ENCODE measurements around the gene LGALS7B. TPM values are rescaled to one million over a fixed set of nuclear protein-coding genes. Genes with fewer than 3 reads are reported as not detected.
"Not testable (repeated sequence)": the region's sequence is repeated elsewhere in the genome, so short reads cannot be mapped to it uniquely, and the experiment has no call there.

LGALS7B gene
- total RNA-seq, 1 donor from 2014 or later, result not detected

DNA sequence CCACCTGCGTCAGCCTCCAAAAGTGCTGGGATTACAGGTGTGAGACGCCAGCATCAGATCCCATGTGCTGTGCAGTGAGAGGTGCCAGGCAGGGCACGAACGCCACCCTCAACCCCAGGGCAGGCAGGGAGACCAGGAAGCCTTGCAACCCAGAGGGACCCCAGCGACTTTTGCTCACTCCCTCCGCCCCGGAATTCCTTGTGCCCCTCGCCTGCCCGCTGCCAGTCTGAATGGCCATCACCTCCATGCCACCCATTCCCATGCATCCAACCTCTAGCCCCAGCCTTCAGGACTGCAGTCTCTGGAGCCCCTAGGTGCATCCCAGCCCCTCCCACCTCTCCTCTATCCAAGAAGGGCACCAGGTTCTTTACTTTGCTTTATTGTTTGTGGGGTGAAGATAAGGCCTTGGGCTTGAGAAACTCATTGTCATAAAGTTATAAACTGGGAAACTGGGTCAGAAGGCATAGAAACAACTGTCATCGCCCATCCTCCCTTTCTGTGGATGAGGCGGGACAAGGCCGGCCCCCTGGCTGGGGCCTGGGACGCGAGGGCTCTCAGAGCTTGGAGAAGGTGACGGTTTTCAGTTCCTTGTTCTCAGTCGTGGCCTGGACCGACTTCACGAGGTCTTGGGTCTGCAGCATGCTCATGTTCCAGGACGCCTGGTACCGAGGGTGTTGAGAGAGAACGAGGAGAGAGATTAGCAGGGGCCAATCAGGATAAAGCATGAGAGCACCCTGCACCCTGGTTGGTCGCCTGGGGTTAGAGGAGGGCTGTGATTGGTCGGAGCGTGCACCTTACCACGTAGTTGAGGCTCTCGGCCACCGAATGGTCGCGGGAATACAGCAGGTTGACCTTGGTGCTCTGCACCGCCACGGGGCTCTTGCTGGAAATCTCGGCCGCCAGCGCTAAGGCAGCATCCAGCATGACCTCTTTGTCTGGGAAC, 26.3 kb downstream of the LGALS7B start:
- peaks cover 24% of the 10 kb centered on the region for H3K36me3 Mint-ChIP-seq
- no peak for TF ChIP-seq CTCF (IDR thresholded peaks at IDR 0.05; ENCODE audit: unreplicated experiment)

DNA sequence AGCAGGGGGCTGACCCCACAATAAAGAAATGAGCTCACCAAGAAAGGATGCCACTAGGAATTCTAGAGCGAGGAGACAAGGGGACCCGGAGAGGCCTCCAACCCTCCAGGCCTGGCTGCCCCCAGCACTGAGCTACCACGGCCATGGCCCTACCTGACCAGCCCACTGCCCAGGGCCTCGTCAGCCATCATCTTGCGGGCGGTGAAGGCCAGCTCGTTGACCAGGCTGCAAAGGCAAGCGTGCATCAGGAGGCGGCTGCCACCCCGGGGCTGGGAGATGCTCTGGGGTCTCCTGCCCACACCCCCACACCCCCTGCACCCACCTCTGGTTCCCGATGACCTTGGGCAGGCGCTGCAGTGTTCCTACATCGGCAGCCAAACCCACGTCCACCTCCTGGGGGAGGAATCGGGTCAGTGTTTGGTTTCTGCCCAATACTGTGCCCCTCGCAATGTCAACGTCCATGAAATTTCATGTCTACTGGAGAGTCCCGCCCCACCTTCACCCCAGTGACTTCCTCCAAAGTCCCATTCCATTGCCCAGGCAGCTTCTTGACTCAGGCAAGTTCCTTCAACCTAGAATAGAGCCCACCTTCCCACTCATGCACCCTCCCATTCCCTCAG, 27.2 kb downstream of the LGALS7B start:
- Mint-ChIP-seq H3K36me3 (peaks cover 31% of the 10 kb centered on the region), H3K27me3 (ENCODE audit: low read depth) (no peaks in the 10 kb centered on the region), H3K4me3 (no peak overlapping the region), H3K9me3 (no peaks in the 10 kb centered on the region), H3K27ac (no peak overlapping the region), H3K4me1 (peaks cover 6% of the 10 kb centered on the region)
- DNase-seq (ENCODE audit: low spot score in 2 of 2, unreplicated experiment in 2 of 2), result no peak
- TF ChIP-seq CTCF (IDR thresholded peaks at IDR 0.05; ENCODE audit: unreplicated experiment), result no peak

More for the DNA sequence above, 26.3 kb downstream of the LGALS7B start:
- Mint-ChIP-seq H3K9me3 (no peaks in the 10 kb centered on the region), H3K27me3 (ENCODE audit: low read depth) (no peaks in the 10 kb centered on the region), H3K27ac (no peak overlapping the region), H3K4me3 (no peak overlapping the region), H3K4me1 (peaks cover 6% of the 10 kb centered on the region)
- no peak for DNase-seq (ENCODE audit: low spot score in 2 of 2, unreplicated experiment in 2 of 2)

GRCh38 chr19:38817081-38817480, 28.1 kb downstream of the LGALS7B start:
- H3K27me3 Mint-ChIP-seq (ENCODE audit: low read depth), result no peaks in the 10 kb centered on the region
- no peaks in the 10 kb centered on the region for H3K9me3 Mint-ChIP-seq
- no peak for TF ChIP-seq CTCF (IDR thresholded peaks at IDR 0.05; ENCODE audit: unreplicated experiment)
- DNase-seq (ENCODE audit: low spot score in 2 of 2, unreplicated experiment in 2 of 2), result no peak
- H3K4me3 Mint-ChIP-seq, result no peak overlapping the region
- no peak overlapping the region for H3K27ac Mint-ChIP-seq
- H3K36me3 Mint-ChIP-seq, result peaks cover 35% of the 10 kb centered on the region
- peaks cover 6% of the 10 kb centered on the region for H3K4me1 Mint-ChIP-seq

DNA sequence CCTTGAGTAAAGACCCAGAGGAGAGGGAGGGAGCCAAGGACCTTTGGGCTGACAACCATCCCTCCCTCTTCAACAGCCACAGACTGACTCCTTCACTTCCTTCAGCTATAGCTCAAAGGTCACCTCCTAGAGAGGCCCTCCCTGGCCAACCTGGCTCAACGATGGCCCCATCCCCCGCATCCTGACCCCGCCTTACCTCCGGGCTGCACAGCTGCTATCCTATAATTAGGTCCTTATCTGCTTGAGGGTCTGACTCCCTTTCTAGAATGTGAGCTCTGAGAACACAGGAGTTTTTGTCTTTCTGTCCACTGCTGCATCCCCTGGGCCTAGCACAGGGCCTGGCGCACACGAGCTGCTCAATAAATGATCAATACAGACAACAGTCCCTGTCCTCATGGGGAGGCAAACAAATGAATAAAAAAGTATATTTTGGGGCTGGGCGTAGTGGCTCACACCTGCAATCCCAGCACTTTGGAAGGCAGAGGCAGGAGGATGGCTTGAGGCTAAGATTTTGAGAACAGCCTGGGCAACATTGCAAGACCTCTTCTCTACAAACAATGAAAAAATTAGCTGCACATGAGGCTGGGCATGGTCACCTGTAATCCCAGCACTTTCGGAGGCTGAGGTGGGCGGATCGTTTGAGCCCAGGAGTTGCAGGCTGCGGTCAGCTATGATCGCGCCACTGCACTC, 30.4 kb downstream of the LGALS7B start:
- Mint-ChIP-seq H3K4me3 (no peak overlapping the region), H3K27me3 (ENCODE audit: low read depth) (no peaks in the 10 kb centered on the region), H3K9me3 (no peaks in the 10 kb centered on the region), H3K36me3 (peaks cover 51% of the 10 kb centered on the region), H3K27ac (peak overlapping the region; percentile 30), H3K4me1 (peaks cover 14% of the 10 kb centered on the region)
- TF ChIP-seq CTCF (IDR thresholded peaks at IDR 0.05; ENCODE audit: unreplicated experiment), result no peak
- DNase-seq (ENCODE audit: low spot score in 2 of 2, unreplicated experiment in 2 of 2), result no peak

DNA sequence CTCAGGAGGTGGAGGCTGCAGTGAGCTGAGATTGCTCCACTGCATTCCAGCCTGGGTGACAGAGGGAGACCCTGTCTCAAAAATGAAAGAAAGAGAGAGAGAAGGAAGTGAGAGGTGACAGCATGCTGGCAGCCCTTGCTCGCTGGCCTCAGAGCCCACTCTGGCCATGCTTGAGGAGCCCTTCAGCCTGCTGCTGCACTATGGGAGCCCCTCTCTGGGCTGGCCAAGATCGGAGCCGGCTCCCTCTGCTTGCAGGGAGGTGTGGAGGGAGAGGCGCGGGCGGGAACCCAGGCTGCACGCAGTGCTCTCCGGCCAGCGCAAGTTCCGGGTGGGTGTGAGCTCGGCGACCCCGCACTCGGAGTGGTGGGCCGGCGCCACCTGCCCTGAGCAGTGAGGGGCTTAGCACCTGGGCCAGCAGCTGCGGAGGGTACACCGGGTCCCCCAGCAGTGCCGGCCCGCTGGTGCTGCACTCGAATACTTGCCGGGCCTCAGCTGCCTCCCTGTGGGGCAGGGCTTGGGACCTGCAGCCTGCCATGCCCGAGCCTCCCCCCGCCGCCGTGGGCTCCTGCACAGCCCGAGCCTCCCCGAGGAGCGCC, 32.3 kb downstream of the LGALS7B start:
- not testable (repeated sequence) for H3K9me3 Mint-ChIP-seq; DNase-seq (ENCODE audit: low spot score in 2 of 2, unreplicated experiment in 2 of 2); H3K27ac Mint-ChIP-seq; H3K4me3 Mint-ChIP-seq; H3K27me3 Mint-ChIP-seq (ENCODE audit: low read depth)
- Mint-ChIP-seq H3K36me3 (peaks cover 43% of the 10 kb centered on the region), H3K4me1 (peaks cover 20% of the 10 kb centered on the region)

GRCh38 chr19:38825936-38826335, 36.9 kb downstream of the LGALS7B start:
- not testable (repeated sequence) for H3K27me3 Mint-ChIP-seq (ENCODE audit: low read depth); H3K27ac Mint-ChIP-seq; DNase-seq (ENCODE audit: low spot score in 2 of 2, unreplicated experiment in 2 of 2); H3K9me3 Mint-ChIP-seq; H3K4me3 Mint-ChIP-seq
- H3K4me1 Mint-ChIP-seq, result peaks cover 22% of the 10 kb centered on the region
- H3K36me3 Mint-ChIP-seq, result peaks cover 41% of the 10 kb centered on the region
